KOPT-K1 (cell line): Measurements from ENCODE around the gene VPS50.
"Not testable (repeated sequence)": the region's sequence is repeated elsewhere in the genome, so short reads cannot be mapped to it uniquely, and the experiment has no call there.

Experiments used
- H3K27ac ChIP-seq: fragments of 200-600 bp; sonication (generic); 2 replicates; pipeline ENCODE4 v1.5.1; 2016; ENCODE audit warnings: antibody characterized with exemption, mild to moderate bottlenecking, low read depth, low read length; ENCODE audit not compliant: poor library complexity, severe bottlenecking
- H3K36me3 ChIP-seq: fragments of 200-600 bp; sonication (generic); 2 replicates; pipeline ENCODE4 v1.5.1; 2017; ENCODE audit warnings: antibody characterized with exemption, mild to moderate bottlenecking, low read length, moderate library complexity; ENCODE audit not compliant: insufficient read depth
- H3K9me3 ChIP-seq: fragments of 200-600 bp; sonication (generic); 2 replicates; pipeline ENCODE4 v1.5.1; 2017; ENCODE audit warnings: antibody characterized with exemption, low read length, mild to moderate bottlenecking; ENCODE audit not compliant: insufficient read depth, poor library complexity, severe bottlenecking

Gene VPS50

GRCh38 chr7:93298206-93298605 lies 66.0 kb downstream of the VPS50 start:
- no peaks in the 10 kb centered on the region for H3K36me3 ChIP-seq
- no peak overlapping the region for H3K27ac ChIP-seq
- H3K9me3 ChIP-seq, result no peaks in the 10 kb centered on the region

- Histone ChIP-seq H3K36me3 (no peaks in the 10 kb centered on the region), H3K27ac (no peak overlapping the region), H3K9me3 (no peaks in the 10 kb centered on the region)
These were observed 66.5 kb downstream of the VPS50 start for GRCh38 chr7:93298671-93299070.

GRCh38 chr7:93301736-93302135 lies 69.6 kb downstream of the VPS50 start:
- Histone ChIP-seq H3K9me3 (no peaks in the 10 kb centered on the region), H3K27ac (no peak overlapping the region), H3K36me3 (no peaks in the 10 kb centered on the region)

GRCh38 chr7:93307131-93307660 lies 75.0 kb downstream of the VPS50 start:
- no peak overlapping the region for H3K27ac ChIP-seq
- no peaks in the 10 kb centered on the region for H3K9me3 ChIP-seq
- H3K36me3 ChIP-seq, result no peaks in the 10 kb centered on the region

- H3K9me3 ChIP-seq, result no peaks in the 10 kb centered on the region
These were observed 75.8 kb downstream of the VPS50 start for GRCh38 chr7:93307943-93308342.

GRCh38 chr7:93310346-93310745 lies 78.2 kb downstream of the VPS50 start:
- Histone ChIP-seq H3K36me3 (no peaks in the 10 kb centered on the region), H3K9me3 (no peaks in the 10 kb centered on the region), H3K27ac (no peak overlapping the region)

More at GRCh38 chr7:93307943-93308342, 75.8 kb downstream of the VPS50 start:
- Histone ChIP-seq H3K36me3 (no peaks in the 10 kb centered on the region), H3K27ac (no peak overlapping the region)

- H3K36me3 ChIP-seq, result no peaks in the 10 kb centered on the region
- H3K9me3 ChIP-seq, result no peaks in the 10 kb centered on the region
- no peak overlapping the region for H3K27ac ChIP-seq
These were observed 82.3 kb downstream of the VPS50 start for GRCh38 chr7:93314449-93314848.

- H3K27ac ChIP-seq, result no peak overlapping the region
- no peaks in the 10 kb centered on the region for H3K36me3 ChIP-seq
- H3K9me3 ChIP-seq, result no peaks in the 10 kb centered on the region
These were observed 83.7 kb downstream of the VPS50 start for GRCh38 chr7:93315896-93316295.

- Histone ChIP-seq H3K9me3 (no peaks in the 10 kb centered on the region), H3K36me3 (0 out of 2 replicates have a peak, but pooled peaks cover 3% of the 10 kb centered on the region), H3K27ac (no peak overlapping the region)
These were observed 84.6 kb downstream of the VPS50 start for GRCh38 chr7:93316730-93317129.

GRCh38 chr7:93320887-93321286 lies 88.7 kb downstream of the VPS50 start:
- H3K36me3 ChIP-seq, result 0 out of 2 replicates have a peak, but pooled peaks cover 3% of the 10 kb centered on the region
- H3K9me3 ChIP-seq, result no peaks in the 10 kb centered on the region
- H3K27ac ChIP-seq, result no peak overlapping the region

- not testable (repeated sequence) for H3K9me3 ChIP-seq, H3K36me3 ChIP-seq, H3K27ac ChIP-seq
These were observed 94.1 kb downstream of the VPS50 start for GRCh38 chr7:93326291-93326690.

- no peaks in the 10 kb centered on the region for H3K36me3 ChIP-seq
- H3K27ac ChIP-seq, result no peak overlapping the region
- H3K9me3 ChIP-seq, result no peaks in the 10 kb centered on the region
These were observed 95.0 kb downstream of the VPS50 start for GRCh38 chr7:93327006-93327633.

GRCh38 chr7:93331706-93332105 lies 99.5 kb downstream of the VPS50 start:
- no peak overlapping the region for H3K27ac ChIP-seq
- H3K36me3 ChIP-seq, result no peaks in the 10 kb centered on the region
- no peaks in the 10 kb centered on the region for H3K9me3 ChIP-seq

GRCh38 chr7:93332172-93332571 lies 100.0 kb downstream of the VPS50 start:
- no peak overlapping the region for H3K27ac ChIP-seq
- H3K9me3 ChIP-seq, result no peaks in the 10 kb centered on the region
- H3K36me3 ChIP-seq, result no peaks in the 10 kb centered on the region

- Histone ChIP-seq H3K36me3 (no peaks in the 10 kb centered on the region), H3K9me3 (no peaks in the 10 kb centered on the region), H3K27ac (no peak overlapping the region)
These were observed 104.9 kb downstream of the VPS50 start for GRCh38 chr7:93337052-93337451.

GRCh38 chr7:93342178-93342577 lies 110.0 kb downstream of the VPS50 start:
- H3K36me3 ChIP-seq, H3K9me3 ChIP-seq, H3K27ac ChIP-seq: not testable (repeated sequence)
